B cell (primary cell): ENCODE results near the gene VAV2. TPM values are rescaled to one million over a fixed set of nuclear protein-coding genes. Genes with fewer than 3 reads are reported as not detected.

Experiments
- ATAC-seq: fragments of 200-7000 bp; cut with Tn5 transposase; one replicate; pipeline ENCODE4 v1.10.0; 2021; ENCODE audit warnings: low read depth, mild to moderate bottlenecking, moderate number of reproducible peaks, moderate library complexity
- CTCF ChIA-PET: fragments of 350-600 bp; sonication (Branson Sonifier 250); formaldehyde crosslinking; loops from one replicate; lab custom pipeline; 2021; ENCODE audit warnings: antibody characterized with exemption, inconsistent platforms; lab: Charles Lee
- POLR2A ChIA-PET: fragments of 350-600 bp; sonication (Branson Sonifier 250); formaldehyde crosslinking; loops from one replicate; lab custom pipeline; 2021; ENCODE audit warnings: antibody characterized with exemption; lab: Charles Lee
- DNase-seq: peaks from one replicate; pipeline ENCODE4 v3.0.0; 2013
- H2AFZ ChIP-seq: 2 replicates; pipeline ENCODE4 v1.6.1; 2012; ENCODE audit warnings: mild to moderate bottlenecking, low read depth, low read length; ENCODE audit not compliant: insufficient read depth, poor library complexity, severe bottlenecking
- H3K27ac ChIP-seq, 2 donors: 1 replicate in 1 of 2; 2 replicates in 1 of 2; pipeline ENCODE4 v1.5.1; 2012 to 2013; ENCODE audit warnings: low read length in 2 of 2, mild to moderate bottlenecking in 2 of 2, moderate library complexity in 1 of 2
- H3K27me3 ChIP-seq, 4 experiments: fragments of 200-600 bp in 1 of 4; sonication (generic) in 1 of 4; replicated peaks in 1 of 4; 1 replicate in 2 of 4; 2 replicates in 2 of 4; pipeline versions ENCODE4 v1.6.1 to v1.7.0; 2013 to 2016; ENCODE audit warnings: low read length in 3 of 4, mild to moderate bottlenecking in 2 of 4, mixed read lengths in 1 of 4, moderate library complexity in 1 of 4; ENCODE audit not compliant: insufficient read depth in 4 of 4, control insufficient read depth in 3 of 4; ENCODE audit errors: control extremely low read depth in 1 of 4
- H3K36me3 ChIP-seq, 2 experiments: replicated peaks in 1 of 2; 1 replicate in 1 of 2; 2 replicates in 1 of 2; pipeline versions ENCODE4 v1.6.1 to v1.7.1; 2013; ENCODE audit warnings: low read length in 1 of 2; ENCODE audit not compliant: insufficient read depth in 2 of 2, control insufficient read depth in 1 of 2; ENCODE audit errors: control extremely low read depth in 1 of 2, extremely low read depth in 1 of 2
- H3K4me1 ChIP-seq, 2 donors: fragments of 200-600 bp in 1 of 2; sonication (generic) in 1 of 2; 1 replicate in 1 of 2; 2 replicates in 1 of 2; pipeline versions ENCODE4 v1.5.1 to v1.6.1; 2013 to 2017; ENCODE audit warnings: low read length in 2 of 2; ENCODE audit not compliant: control insufficient read depth in 2 of 2, insufficient read depth in 2 of 2
- H3K4me2 ChIP-seq: replicated peaks from 2 replicates; pipeline ENCODE3; 2012; ENCODE audit warnings: mild to moderate bottlenecking, low read depth, low read length; ENCODE audit not compliant: poor library complexity, severe bottlenecking
- H3K4me3 ChIP-seq, 5 experiments: fragments of 200-600 bp in 1 of 5; sonication (generic) in 1 of 5; 1 replicate in 3 of 5; 2 replicates in 2 of 5; pipeline versions ENCODE4 v1.5.1 to v1.7.0; 2011 to 2016; ENCODE audit warnings: low read length in 4 of 5, mild to moderate bottlenecking in 4 of 5, low read depth in 2 of 5, control low read depth in 1 of 5, moderate library complexity in 1 of 5; ENCODE audit not compliant: insufficient read depth in 1 of 5; ENCODE audit errors: control extremely low read depth in 1 of 5, extremely low read depth in 1 of 5
- H3K79me2 ChIP-seq: fragments of 200-600 bp; sonication (generic); one replicate; pipeline ENCODE4 v1.6.0; 2016; ENCODE audit warnings: low read length; ENCODE audit not compliant: control insufficient read depth, insufficient read depth
- H3K9ac ChIP-seq: fragments of 200-600 bp; sonication (generic); 2 replicates; pipeline ENCODE4 v1.6.1; 2017; ENCODE audit warnings: mild to moderate bottlenecking, low read length, moderate library complexity
- H3K9me3 ChIP-seq, 3 donors: one replicate each; pipeline versions ENCODE4 v1.6.1 to v1.7.1; 2013; ENCODE audit warnings: low read length in 2 of 3; ENCODE audit not compliant: control insufficient read depth in 2 of 3, insufficient read depth in 1 of 3; ENCODE audit errors: control extremely low read depth in 1 of 3
- H4K20me1 ChIP-seq: 2 replicates; pipeline ENCODE4 v1.6.0; 2012; ENCODE audit warnings: mild to moderate bottlenecking, low read length; ENCODE audit not compliant: insufficient read depth, control insufficient read depth, poor library complexity, severe bottlenecking
- H3K27ac Mint-ChIP-seq: one replicate; pipeline ENCODE4 v1.8.0; 2021; ENCODE audit warnings: mixed read lengths
- H3K27me3 Mint-ChIP-seq: one replicate; pipeline ENCODE4 v1.8.0; 2021; ENCODE audit warnings: mixed read lengths
- H3K4me1 Mint-ChIP-seq: one replicate; pipeline ENCODE4 v1.8.0; 2021; ENCODE audit warnings: mixed read lengths
- H3K4me3 Mint-ChIP-seq: one replicate; pipeline ENCODE4 v1.8.0; 2021; ENCODE audit warnings: mixed read lengths
- H3K9me3 Mint-ChIP-seq: one replicate; pipeline ENCODE4 v1.8.0; 2022; ENCODE audit warnings: mixed read lengths; ENCODE audit not compliant: insufficient read depth
- EZH2 ChIP-seq: IDR thresholded peaks from 2 replicates; pipeline ENCODE4 v1.6.1; 2012; ENCODE audit warnings: borderline replicate concordance, low read depth, mild to moderate bottlenecking, moderate library complexity, low read length; ENCODE audit not compliant: insufficient read depth, poor library complexity, severe bottlenecking
- WGBS: methylation state at CpG from one replicate; pipeline ENCODE4 v1.1.5; 2013; ENCODE audit warnings: missing lambda C conversion rate; ENCODE audit not compliant: insufficient coverage; 5-methylcytosine and 5-hydroxymethylcytosine counted together
- intact Hi-C: fragments of 100-400 bp; cut with micrococcal nuclease; formaldehyde crosslinking; loops from one replicate; pipeline ENCODE4 v1.10.0; 2022
- polyA plus RNA-seq: library from polyadenylated mRNA; depleted of rRNA; stranded (reverse); fragments of >200 nt; gene quantifications from 2 replicates; pipeline ENCODE4 v1.2.3, GENCODE V29; 2012
- total RNA-seq, 2 donors: library from RNA; stranded (reverse); fragments of 120-200 nt in 1 of 2; gene quantifications; 1 replicate in 1 of 2; 2 replicates in 1 of 2; pipeline versions ENCODE4 v1.2.3 to v1.2.4, GENCODE V29; 2013 to 2022
- TF ChIP-seq, protein P1 (sequence below): fragments of 200-600 bp; IDR thresholded peaks from one replicate; pipeline ENCODE4 v1.8.0; 2022; ENCODE audit warnings: antibody characterized with exemption, mild to moderate bottlenecking

Gene VAV2
- total and polyA plus RNA-seq, 2 donors (not counting 1 experiment from before 2014, with no cell fraction given) = 34.4 to 128 TPM

DNA sequence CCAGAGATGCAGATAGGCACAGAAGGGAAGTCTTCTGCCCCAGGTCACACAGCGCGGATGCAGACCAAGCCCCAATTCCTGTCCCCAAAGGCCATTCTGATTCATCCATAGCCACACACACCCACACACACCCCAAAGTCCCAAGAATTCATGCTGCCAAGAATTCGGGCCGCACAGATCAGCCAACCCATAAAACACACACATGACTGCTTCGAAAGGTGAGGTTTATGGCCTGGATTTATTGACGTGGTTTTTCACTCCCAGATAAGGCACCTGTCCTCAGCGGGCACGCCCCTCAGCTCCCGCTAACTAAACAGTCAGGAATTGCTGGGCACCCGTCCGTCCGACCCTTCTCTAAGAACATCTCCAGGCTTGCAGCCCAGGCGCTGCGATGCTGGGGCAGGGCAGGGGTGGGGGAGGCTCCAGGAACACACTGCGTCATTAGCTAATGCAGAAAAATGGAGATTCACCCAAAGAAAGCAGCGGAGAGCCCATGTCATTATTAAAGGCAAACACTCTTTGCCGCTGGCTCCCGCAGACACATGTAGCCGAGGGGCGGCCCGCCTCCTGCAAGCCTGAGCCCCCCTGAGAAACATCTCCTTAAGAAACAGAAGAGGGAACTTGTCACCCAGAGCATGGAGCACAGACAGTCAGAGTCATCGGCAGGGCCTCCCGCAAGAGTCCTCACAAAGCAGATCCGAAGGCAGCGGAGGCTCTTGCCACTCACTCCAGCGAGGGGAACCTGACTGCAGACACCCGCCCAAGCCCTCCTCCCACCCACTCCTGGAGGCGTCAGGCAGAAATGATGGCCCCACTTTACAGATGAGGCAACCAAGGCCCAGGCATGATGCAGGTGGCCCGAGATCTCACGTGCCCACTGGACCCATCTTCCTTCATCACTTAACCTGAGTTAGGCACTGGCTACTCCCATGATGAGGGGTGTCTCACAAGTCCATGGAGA, 19.9 kb downstream of the VAV2 start:
- ATAC-seq = no peak
- peak overlapping the region; percentile 54 for H3K4me3 Mint-ChIP-seq
- Histone ChIP-seq H4K20me1 (peaks cover 100% of the 10 kb centered on the region), H3K36me3 (no peaks in the 10 kb centered on the region), H3K4me2 (peak overlapping the region; percentile 64), H3K9me3 (peaks cover 0 to 8% (median 0%) of the 10 kb centered on the region in 3 donors), H3K4me1 (peaks cover 81 to 83% of the 10 kb centered on the region in 2 donors), H3K27me3 (no peaks in the 10 kb centered on the region), H2AFZ (no peak overlapping the region), H3K9ac (no peak overlapping the region), H3K27ac (peak overlapping the region; percentile 2 to 70), H3K79me2 (peaks cover 99% of the 10 kb centered on the region), H3K4me3 (no peak overlapping the region)
- intact Hi-C loops = no loop called here
- no peaks in the 10 kb centered on the region for H3K9me3 Mint-ChIP-seq
- CTCF ChIA-PET = interaction anchor here (0.6 kb wide), 1 partner anchor 16 kb away, joined by 3 read pairs; no protein-coding TSS in a partner anchor
- H3K27ac Mint-ChIP-seq = peak overlapping the region; percentile 79
- 91% methylated on average over 25 of the region's 30 CpGs for WGBS
- H3K27me3 Mint-ChIP-seq = no peaks in the 10 kb centered on the region
- H3K4me1 Mint-ChIP-seq = peaks cover 89% of the 10 kb centered on the region
- no peak for DNase-seq
- POLR2A ChIA-PET = interaction anchor here (1.2 to 1.5 kb wide), 3 partner anchors 9 to 17 kb away, joined by 4 to 6 read pairs (median 5); no protein-coding TSS in a partner anchor
- TF ChIP-seq EZH2 = no peak
- TF ChIP-seq, protein P1, sequence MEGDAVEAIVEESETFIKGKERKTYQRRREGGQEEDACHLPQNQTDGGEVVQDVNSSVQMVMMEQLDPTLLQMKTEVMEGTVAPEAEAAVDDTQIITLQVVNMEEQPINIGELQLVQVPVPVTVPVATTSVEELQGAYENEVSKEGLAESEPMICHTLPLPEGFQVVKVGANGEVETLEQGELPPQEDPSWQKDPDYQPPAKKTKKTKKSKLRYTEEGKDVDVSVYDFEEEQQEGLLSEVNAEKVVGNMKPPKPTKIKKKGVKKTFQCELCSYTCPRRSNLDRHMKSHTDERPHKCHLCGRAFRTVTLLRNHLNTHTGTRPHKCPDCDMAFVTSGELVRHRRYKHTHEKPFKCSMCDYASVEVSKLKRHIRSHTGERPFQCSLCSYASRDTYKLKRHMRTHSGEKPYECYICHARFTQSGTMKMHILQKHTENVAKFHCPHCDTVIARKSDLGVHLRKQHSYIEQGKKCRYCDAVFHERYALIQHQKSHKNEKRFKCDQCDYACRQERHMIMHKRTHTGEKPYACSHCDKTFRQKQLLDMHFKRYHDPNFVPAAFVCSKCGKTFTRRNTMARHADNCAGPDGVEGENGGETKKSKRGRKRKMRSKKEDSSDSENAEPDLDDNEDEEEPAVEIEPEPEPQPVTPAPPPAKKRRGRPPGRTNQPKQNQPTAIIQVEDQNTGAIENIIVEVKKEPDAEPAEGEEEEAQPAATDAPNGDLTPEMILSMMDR = no peak
